Occipital lobe (tissue), 1 donor: ENCODE data around the gene VAPB. TPM values are rescaled to one million over a fixed set of nuclear protein-coding genes. Genes with fewer than 3 reads are reported as not detected.

ENCODE experiments used
- total RNA-seq: library from RNA; depleted of rRNA; stranded (reverse); fragments of >200 nt; gene quantifications from one replicate; pipeline ENCODE4 v1.2.3, GENCODE V29; 2014

VAPB gene
- total RNA-seq, 1 donor from 2014 or later: 18.2 TPM

Other genes starting within 250 kb of the VAPB start
- gene ANKRD60, start 160.6 kb upstream of the VAPB start, total RNA-seq: not detected
- 28.2 TPM for gene RAB22A, start 79.5 kb upstream of the VAPB start, total RNA-seq
- not detected for gene APCDD1L, start 126.2 kb downstream of the VAPB start, total RNA-seq